IPS-15b (cell line): ENCODE measurements around the gene FAM180A.
"Not testable (repeated sequence)": the region's sequence is repeated elsewhere in the genome, so short reads cannot be mapped to it uniquely, and the experiment has no call there.

Experiments used
- H3K27me3 ChIP-seq: one replicate; pipeline ENCODE4 v1.6.1; 2013; ENCODE audit warnings: low read length; ENCODE audit not compliant: control insufficient read depth, insufficient read depth
- H3K36me3 ChIP-seq: one replicate; pipeline ENCODE4 v1.6.1; 2013; ENCODE audit warnings: low read length; ENCODE audit not compliant: control insufficient read depth, insufficient read depth
- H3K4me1 ChIP-seq: one replicate; pipeline ENCODE4 v1.6.1; 2013; ENCODE audit warnings: mild to moderate bottlenecking, low read length; ENCODE audit not compliant: control insufficient read depth, insufficient read depth
- H3K4me3 ChIP-seq: one replicate; pipeline ENCODE4 v1.5.1; 2013; ENCODE audit warnings: low read depth, low read length
- H3K9ac ChIP-seq: one replicate; pipeline ENCODE4 v1.6.1; 2013; ENCODE audit warnings: low read depth, mild to moderate bottlenecking, low read length
- H3K9me3 ChIP-seq: one replicate; pipeline ENCODE4 v1.6.1; 2013; ENCODE audit warnings: mild to moderate bottlenecking, low read length; ENCODE audit not compliant: control insufficient read depth, insufficient read depth

FAM180A gene

DNA sequence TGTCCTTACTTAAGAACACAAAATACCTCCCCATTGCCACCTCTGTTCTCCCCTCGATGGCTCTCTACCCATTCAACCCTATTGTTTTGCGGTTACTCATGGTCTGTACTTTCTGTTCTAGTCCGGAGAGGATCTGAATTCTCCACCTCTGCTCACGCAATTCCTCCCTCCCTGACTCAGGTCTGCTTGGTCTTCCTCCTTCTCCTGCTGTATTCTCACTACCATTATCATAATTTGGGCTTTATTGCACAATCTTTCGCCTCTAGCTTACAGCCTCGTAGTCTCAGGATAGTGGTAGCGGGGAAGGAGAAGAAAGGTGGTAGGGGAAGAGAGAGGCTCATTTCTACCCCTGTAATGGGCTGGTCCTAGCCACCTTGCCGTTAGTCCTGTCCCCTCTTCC is 35.4 kb upstream of the FAM180A start:
- Histone ChIP-seq H3K4me3 (no peak overlapping the region), H3K27me3 (no peaks in the 10 kb centered on the region), H3K4me1 (no peaks in the 10 kb centered on the region), H3K9me3 (no peaks in the 10 kb centered on the region), H3K9ac (no peak overlapping the region), H3K36me3 (no peaks in the 10 kb centered on the region)

GRCh38 chr7:135782801-135783200 is 34.2 kb upstream of the FAM180A start:
- Histone ChIP-seq H3K27me3 (no peaks in the 10 kb centered on the region), H3K9ac (no peak overlapping the region), H3K9me3 (no peaks in the 10 kb centered on the region), H3K4me3 (no peak overlapping the region), H3K4me1 (no peaks in the 10 kb centered on the region), H3K36me3 (no peaks in the 10 kb centered on the region)

- no peaks in the 10 kb centered on the region for H3K9me3 ChIP-seq
- H3K4me3 ChIP-seq: no peak overlapping the region
- no peaks in the 10 kb centered on the region for H3K36me3 ChIP-seq
- no peaks in the 10 kb centered on the region for H3K27me3 ChIP-seq
- no peak overlapping the region for H3K9ac ChIP-seq
- no peaks in the 10 kb centered on the region for H3K4me1 ChIP-seq
These were observed 33.8 kb upstream of the FAM180A start for GRCh38 chr7:135782377-135782776.

GRCh38 chr7:135777626-135778398 is 29.2 kb upstream of the FAM180A start:
- Histone ChIP-seq H3K9ac (no peak overlapping the region), H3K36me3 (no peaks in the 10 kb centered on the region), H3K4me1 (peaks cover 8% of the 10 kb centered on the region), H3K4me3 (no peak overlapping the region), H3K9me3 (no peaks in the 10 kb centered on the region), H3K27me3 (no peaks in the 10 kb centered on the region)

DNA sequence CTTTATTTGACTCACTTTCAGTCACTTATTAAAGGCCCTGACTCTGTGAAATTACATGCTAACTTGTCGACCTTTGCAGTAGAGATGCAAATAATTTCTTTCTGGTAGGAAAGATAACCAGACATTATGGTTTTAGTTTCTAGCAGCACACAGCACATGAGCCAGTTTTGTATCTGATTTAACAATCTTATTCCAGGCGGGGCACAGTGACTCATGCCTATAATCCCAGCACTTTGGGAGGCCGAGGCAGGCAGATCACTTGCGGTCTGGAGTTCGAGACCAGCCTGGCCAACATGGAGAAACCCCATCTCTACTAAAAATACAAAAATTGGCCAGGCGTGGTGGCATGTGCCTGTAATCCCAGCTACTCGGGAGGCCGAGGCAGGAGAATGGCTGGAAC is 27.3 kb upstream of the FAM180A start:
- not testable (repeated sequence) for H3K4me1 ChIP-seq, H3K27me3 ChIP-seq, H3K9ac ChIP-seq, H3K36me3 ChIP-seq, H3K4me3 ChIP-seq, H3K9me3 ChIP-seq

DNA sequence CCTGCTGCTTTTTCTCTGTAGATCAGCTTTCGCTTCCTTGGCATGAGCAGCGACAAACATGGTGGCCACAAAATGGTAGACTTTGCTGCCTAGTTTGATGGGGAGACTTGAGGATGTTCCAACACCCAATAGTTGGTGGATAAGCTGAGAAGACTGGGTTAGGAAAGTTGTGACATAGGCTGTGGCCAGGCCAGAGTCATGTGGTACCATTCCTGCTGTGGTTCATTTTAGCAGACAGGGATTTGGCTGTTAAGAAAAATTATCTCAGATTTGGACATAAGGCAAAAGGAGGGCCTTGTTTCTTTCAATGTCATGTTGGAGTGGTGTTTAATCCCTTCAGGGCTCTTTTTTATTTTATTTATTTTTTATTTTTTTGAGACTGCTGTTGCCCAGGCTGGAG is 26.6 kb upstream of the FAM180A start:
- H3K4me3 ChIP-seq: no peak overlapping the region
- H3K9me3 ChIP-seq: no peaks in the 10 kb centered on the region
- no peak overlapping the region for H3K9ac ChIP-seq
- no peaks in the 10 kb centered on the region for H3K36me3 ChIP-seq
- peaks cover 8% of the 10 kb centered on the region for H3K4me1 ChIP-seq
- H3K27me3 ChIP-seq: no peaks in the 10 kb centered on the region

DNA sequence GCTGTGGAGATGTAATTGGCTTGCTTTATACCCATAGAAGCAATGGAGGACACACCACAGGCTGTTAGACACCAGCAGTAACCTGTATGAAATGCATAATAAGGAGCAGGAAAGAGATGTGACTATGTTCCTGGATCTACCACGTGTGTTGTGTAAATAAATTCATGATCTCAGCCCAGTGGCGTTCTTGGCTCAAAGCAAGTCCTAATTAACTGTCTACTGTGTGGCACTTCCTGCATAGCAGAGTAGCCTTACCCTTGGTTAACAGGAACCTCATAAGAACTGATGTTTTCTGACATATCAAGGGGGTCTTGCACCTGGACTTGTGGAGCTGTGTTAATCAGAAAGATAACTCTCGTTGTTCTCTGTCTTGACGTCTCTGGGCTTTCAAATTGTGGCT is 25.7 kb upstream of the FAM180A start:
- Histone ChIP-seq H3K27me3 (no peaks in the 10 kb centered on the region), H3K4me1 (peaks cover 8% of the 10 kb centered on the region), H3K9ac (no peak overlapping the region), H3K4me3 (no peak overlapping the region), H3K9me3 (no peaks in the 10 kb centered on the region), H3K36me3 (no peaks in the 10 kb centered on the region)

- Histone ChIP-seq H3K27me3 (no peaks in the 10 kb centered on the region), H3K9ac (no peak overlapping the region), H3K9me3 (no peaks in the 10 kb centered on the region), H3K4me1 (peaks cover 8% of the 10 kb centered on the region), H3K4me3 (no peak overlapping the region), H3K36me3 (no peaks in the 10 kb centered on the region)
These were observed 24.9 kb upstream of the FAM180A start for GRCh38 chr7:135773464-135773863.

GRCh38 chr7:135772639-135773222 is 24.1 kb upstream of the FAM180A start:
- peaks cover 8% of the 10 kb centered on the region for H3K4me1 ChIP-seq
- H3K4me3 ChIP-seq: no peak overlapping the region
- H3K36me3 ChIP-seq: no peaks in the 10 kb centered on the region
- H3K9me3 ChIP-seq: no peaks in the 10 kb centered on the region
- no peaks in the 10 kb centered on the region for H3K27me3 ChIP-seq
- H3K9ac ChIP-seq: no peak overlapping the region

GRCh38 chr7:135771961-135772638 is 23.5 kb upstream of the FAM180A start:
- Histone ChIP-seq H3K9me3 (no peaks in the 10 kb centered on the region), H3K36me3 (no peaks in the 10 kb centered on the region), H3K4me3 (no peak overlapping the region), H3K9ac (no peak overlapping the region), H3K27me3 (no peaks in the 10 kb centered on the region), H3K4me1 (peaks cover 8% of the 10 kb centered on the region)

GRCh38 chr7:135771051-135771450 is 22.4 kb upstream of the FAM180A start:
- Histone ChIP-seq H3K4me3 (no peak overlapping the region), H3K36me3 (no peaks in the 10 kb centered on the region), H3K9me3 (no peaks in the 10 kb centered on the region), H3K27me3 (no peaks in the 10 kb centered on the region), H3K4me1 (peaks cover 8% of the 10 kb centered on the region), H3K9ac (no peak overlapping the region)

DNA sequence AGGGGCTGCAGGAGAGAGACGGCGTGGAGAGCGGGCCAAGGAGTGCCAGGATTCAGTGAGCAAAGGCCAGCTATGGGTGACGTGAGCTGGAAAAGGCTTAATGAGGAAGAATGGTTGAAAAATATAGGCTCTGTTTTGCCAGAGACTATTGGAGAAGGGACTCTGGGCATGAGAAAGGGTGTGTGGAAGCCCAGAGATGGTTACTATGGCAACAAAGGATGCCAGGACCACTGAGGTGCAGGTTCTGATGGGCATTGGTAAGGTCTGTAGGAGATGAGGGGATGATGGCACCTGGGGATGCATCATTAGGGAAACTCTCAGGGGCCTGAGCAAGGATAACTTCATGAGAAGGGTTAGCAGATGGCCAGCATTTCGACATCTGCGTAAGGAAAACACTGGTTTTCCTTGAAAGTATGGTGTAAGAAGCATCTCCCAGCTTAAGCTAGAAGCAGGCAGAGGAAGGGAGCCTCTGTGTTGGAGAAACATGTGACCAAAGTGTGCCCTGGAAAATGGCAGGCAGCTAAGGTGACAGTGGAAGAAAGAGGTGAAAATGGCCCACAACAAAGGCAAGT is 21.6 kb upstream of the FAM180A start:
- Histone ChIP-seq H3K27me3 (no peaks in the 10 kb centered on the region), H3K9ac (no peak overlapping the region), H3K9me3 (no peaks in the 10 kb centered on the region), H3K4me3 (no peak overlapping the region), H3K36me3 (no peaks in the 10 kb centered on the region), H3K4me1 (peaks cover 8% of the 10 kb centered on the region)
